Osteoblast (primary cell): Measurements from ENCODE around the gene SLC27A5. TPM values are rescaled to one million over a fixed set of nuclear protein-coding genes. Genes with fewer than 3 reads are reported as not detected.

Experiments
- DNase-seq: peaks from one replicate; pipeline ENCODE4 v3.0.0; 2011; ENCODE audit warnings: low spot score, mixed read lengths; ENCODE audit not compliant: insufficient read length; ENCODE audit errors: missing footprints
- H2AFZ ChIP-seq: 2 replicates; pipeline ENCODE4 v1.6.0; 2011; ENCODE audit warnings: mild to moderate bottlenecking, low read length
- H3K27ac ChIP-seq: 2 replicates; pipeline ENCODE4 v1.5.1; 2011; ENCODE audit warnings: mild to moderate bottlenecking, low read depth, low read length, moderate library complexity
- H3K27me3 ChIP-seq: 2 replicates; pipeline ENCODE4 v1.6.0; 2012; ENCODE audit warnings: mild to moderate bottlenecking, control low read depth, inconsistent platforms, low read length, moderate library complexity; ENCODE audit not compliant: insufficient read depth
- H3K36me3 ChIP-seq: 2 replicates; pipeline ENCODE4 v1.5.1; 2011; ENCODE audit warnings: mild to moderate bottlenecking, low read length, control low read depth, moderate library complexity; ENCODE audit not compliant: insufficient read depth
- H3K4me1 ChIP-seq: 2 replicates; pipeline ENCODE4 v1.5.1; 2011; ENCODE audit warnings: mild to moderate bottlenecking, low read length, control low read depth, moderate library complexity; ENCODE audit not compliant: insufficient read depth
- H3K4me2 ChIP-seq: 2 replicates; pipeline ENCODE4 v1.6.0; 2011; ENCODE audit warnings: mild to moderate bottlenecking, low read length; ENCODE audit not compliant: insufficient read depth
- H3K4me3 ChIP-seq: fragments of 200-600 bp; sonication (generic); 3 replicates; pipeline ENCODE4 v1.5.1; 2012; ENCODE audit warnings: mild to moderate bottlenecking, low read length, inconsistent platforms; ENCODE audit not compliant: insufficient read depth
- H3K79me2 ChIP-seq: 2 replicates; pipeline ENCODE4 v1.6.0; 2012; ENCODE audit warnings: mild to moderate bottlenecking, low read length, control low read depth, inconsistent platforms; ENCODE audit not compliant: insufficient read depth
- H3K9me3 ChIP-seq: 2 replicates; pipeline ENCODE4 v1.5.1; 2011; ENCODE audit warnings: low read depth, low read length, control low read depth
- H4K20me1 ChIP-seq: 2 replicates; pipeline ENCODE4 v1.6.0; 2012; ENCODE audit warnings: mild to moderate bottlenecking, low read length, control low read depth; ENCODE audit not compliant: insufficient read depth
- total RNA-seq: library from RNA; depleted of rRNA; stranded (reverse); fragments of >200 nt; gene quantifications from 2 replicates; pipeline ENCODE4 v1.2.3, GENCODE V29; 2012
- TF ChIP-seq, protein P1 (sequence below): IDR thresholded peaks from 2 replicates; pipeline ENCODE4 v1.5.1; 2011; ENCODE audit warnings: mild to moderate bottlenecking, low read depth, low read length, moderate library complexity; ENCODE audit errors: extremely low read depth

The SLC27A5 gene
- total RNA-seq, 1 donor, result 6.5 TPM

DNA sequence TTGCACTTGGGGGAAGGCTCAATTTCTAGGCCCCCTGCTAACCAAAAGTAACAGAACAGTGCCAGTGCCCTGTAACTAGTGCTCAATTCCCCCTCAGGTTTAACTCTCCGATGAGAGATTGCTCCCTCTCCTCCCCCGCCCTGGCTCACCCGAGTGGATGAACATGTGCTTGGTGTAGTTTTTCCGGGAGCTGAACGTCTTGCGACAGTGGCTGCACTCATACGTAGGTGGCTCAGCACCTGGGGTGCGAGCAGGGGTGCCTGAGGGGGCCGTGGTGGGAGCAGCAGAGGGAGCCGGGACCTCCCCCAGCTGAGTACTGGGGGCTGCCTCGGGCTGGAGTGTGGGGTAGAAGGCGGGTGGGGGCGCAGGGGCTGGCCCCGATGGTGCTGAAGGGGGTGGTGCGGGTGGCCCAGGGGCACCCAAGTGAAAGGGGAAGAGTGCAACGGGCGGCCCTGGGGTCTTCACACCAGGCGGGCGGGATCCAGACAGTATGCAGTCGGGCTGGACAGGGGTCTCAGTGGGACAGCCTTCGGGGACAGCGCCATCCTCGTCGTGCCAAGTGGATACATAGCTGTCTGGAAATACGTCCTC is 4.5 kb upstream of the SLC27A5 start:
- H3K4me2 ChIP-seq, result no peak overlapping the region
- peaks cover 9% of the 10 kb centered on the region for H3K36me3 ChIP-seq
- H3K27ac ChIP-seq, result no peak overlapping the region
- no peak overlapping the region for H2AFZ ChIP-seq
- H3K27me3 ChIP-seq, result no peaks in the 10 kb centered on the region
- H3K79me2 ChIP-seq, result peaks cover 45% of the 10 kb centered on the region
- no peak overlapping the region for H3K4me3 ChIP-seq
- H3K4me1 ChIP-seq, result peaks cover 14% of the 10 kb centered on the region
- TF ChIP-seq, protein P1, sequence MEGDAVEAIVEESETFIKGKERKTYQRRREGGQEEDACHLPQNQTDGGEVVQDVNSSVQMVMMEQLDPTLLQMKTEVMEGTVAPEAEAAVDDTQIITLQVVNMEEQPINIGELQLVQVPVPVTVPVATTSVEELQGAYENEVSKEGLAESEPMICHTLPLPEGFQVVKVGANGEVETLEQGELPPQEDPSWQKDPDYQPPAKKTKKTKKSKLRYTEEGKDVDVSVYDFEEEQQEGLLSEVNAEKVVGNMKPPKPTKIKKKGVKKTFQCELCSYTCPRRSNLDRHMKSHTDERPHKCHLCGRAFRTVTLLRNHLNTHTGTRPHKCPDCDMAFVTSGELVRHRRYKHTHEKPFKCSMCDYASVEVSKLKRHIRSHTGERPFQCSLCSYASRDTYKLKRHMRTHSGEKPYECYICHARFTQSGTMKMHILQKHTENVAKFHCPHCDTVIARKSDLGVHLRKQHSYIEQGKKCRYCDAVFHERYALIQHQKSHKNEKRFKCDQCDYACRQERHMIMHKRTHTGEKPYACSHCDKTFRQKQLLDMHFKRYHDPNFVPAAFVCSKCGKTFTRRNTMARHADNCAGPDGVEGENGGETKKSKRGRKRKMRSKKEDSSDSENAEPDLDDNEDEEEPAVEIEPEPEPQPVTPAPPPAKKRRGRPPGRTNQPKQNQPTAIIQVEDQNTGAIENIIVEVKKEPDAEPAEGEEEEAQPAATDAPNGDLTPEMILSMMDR, result no peak
- H3K9me3 ChIP-seq, result no peaks in the 10 kb centered on the region
- peaks cover 24% of the 10 kb centered on the region for H4K20me1 ChIP-seq
- peak; percentile 68 for DNase-seq

DNA sequence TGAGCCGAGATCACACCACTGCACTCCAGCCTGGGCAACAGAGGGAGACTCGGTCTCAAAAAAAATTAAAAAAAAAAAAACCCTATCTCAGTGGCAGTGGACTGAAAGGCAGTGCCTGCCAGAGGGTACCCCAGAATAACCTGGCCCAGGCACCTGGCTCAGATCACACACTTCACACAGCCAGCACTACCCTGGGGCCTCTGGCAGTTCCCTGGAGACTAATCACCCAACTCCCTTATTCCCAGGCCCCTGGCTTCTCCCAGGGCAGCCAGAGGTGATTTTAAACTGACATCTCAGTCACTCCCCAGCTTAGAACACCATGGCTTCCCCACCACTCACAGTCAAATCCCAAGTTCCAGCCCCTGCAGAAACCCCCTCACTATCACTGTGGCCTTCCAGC is 3.5 kb upstream of the SLC27A5 start:
- TF ChIP-seq, protein P1, result no peak
- Histone ChIP-seq H4K20me1 (peaks cover 24% of the 10 kb centered on the region), H3K4me2 (no peak overlapping the region), H3K4me3 (no peak overlapping the region), H3K4me1 (peaks cover 11% of the 10 kb centered on the region), H3K79me2 (peaks cover 45% of the 10 kb centered on the region), H2AFZ (no peak overlapping the region), H3K9me3 (no peaks in the 10 kb centered on the region), H3K27me3 (no peaks in the 10 kb centered on the region), H3K36me3 (peaks cover 9% of the 10 kb centered on the region), H3K27ac (no peak overlapping the region)
- no peak for DNase-seq

DNA sequence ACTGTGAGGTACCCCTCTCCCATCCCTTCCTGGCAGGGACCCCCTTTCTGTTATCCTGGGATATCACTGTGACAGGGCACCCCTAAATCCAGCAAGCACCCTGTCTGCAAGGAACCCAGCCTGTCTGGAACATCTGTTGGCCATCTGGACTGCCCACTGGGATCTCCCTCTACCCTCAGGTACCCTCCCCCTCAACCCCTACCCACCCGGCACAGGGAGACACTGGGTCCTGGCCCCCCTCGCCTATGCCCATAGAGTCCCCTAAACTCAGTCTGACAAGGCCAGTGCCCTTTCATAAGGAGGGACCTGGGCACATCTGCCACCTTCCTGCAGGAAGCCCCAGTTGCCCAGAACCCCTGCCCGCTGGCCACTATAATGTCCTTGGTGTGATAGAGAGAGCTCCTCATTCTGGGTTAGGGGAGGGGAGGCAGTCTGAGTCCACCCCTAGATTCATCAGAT is 2.8 kb upstream of the SLC27A5 start:
- Histone ChIP-seq H3K79me2 (peaks cover 45% of the 10 kb centered on the region), H3K4me3 (peak overlapping the region; percentile 68), H2AFZ (no peak overlapping the region), H3K9me3 (no peaks in the 10 kb centered on the region), H3K36me3 (peaks cover 9% of the 10 kb centered on the region), H3K27me3 (no peaks in the 10 kb centered on the region), H3K4me2 (peak overlapping the region; percentile 77), H3K4me1 (peaks cover 10% of the 10 kb centered on the region), H4K20me1 (peaks cover 24% of the 10 kb centered on the region), H3K27ac (no peak overlapping the region)
- peak; percentile 73 for DNase-seq
- TF ChIP-seq, protein P1, result no peak

- DNase-seq, result peak; percentile 99
- Histone ChIP-seq H3K36me3 (peaks cover 9% of the 10 kb centered on the region), H3K4me2 (peak overlapping the region; percentile 77), H4K20me1 (peaks cover 24% of the 10 kb centered on the region), H3K27ac (peak overlapping the region; percentile 48), H2AFZ (peak overlapping the region; percentile 56), H3K27me3 (no peaks in the 10 kb centered on the region), H3K4me3 (peak overlapping the region; percentile 68), H3K9me3 (no peaks in the 10 kb centered on the region), H3K4me1 (peaks cover 10% of the 10 kb centered on the region), H3K79me2 (peaks cover 45% of the 10 kb centered on the region)
- TF ChIP-seq, protein P1, result peak; percentile 79
Observed at GRCh38 chr19:58513694-58514563, 2.1 kb upstream of the SLC27A5 start.
